Measurements from ENCODE around the gene COG5.

DNA sequence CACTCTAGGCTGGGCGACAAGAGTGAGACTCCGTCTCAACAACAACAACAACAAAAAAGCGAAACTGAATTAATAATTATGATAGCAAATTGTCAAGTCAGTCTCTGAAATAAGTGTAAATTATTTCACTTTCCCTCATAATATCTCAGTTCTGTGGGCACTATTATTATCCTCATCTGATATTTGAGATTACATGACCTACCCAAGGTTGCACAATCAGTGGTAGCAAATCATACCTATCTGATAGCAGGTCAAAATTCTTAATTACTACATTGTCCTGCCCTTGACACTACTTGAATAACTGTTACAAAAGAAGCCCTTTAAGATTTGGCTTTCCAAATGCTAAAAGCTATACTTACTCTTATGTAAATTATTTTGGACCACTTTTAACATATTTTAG, 209.1 kb downstream of the COG5 start:
- TF ChIP-seq GATA2 (IDR thresholded peaks at IDR 0.05; ENCODE audit: low read depth, low read length), result no peak
- no peak for TF ChIP-seq GATA3 (IDR thresholded peaks at IDR 0.05; ENCODE audit: low read depth, low read length)
